OCI-LY1 (cell line): Measurements from ENCODE around the gene PHYHD1.

ENCODE experiments used
- CTCF ChIP-seq: fragments of 200-600 bp; sonication (generic), shearing (Covaris generic); IDR thresholded peaks from 2 replicates; pipeline ENCODE4 v1.5.1; 2017; ENCODE audit warnings: mild to moderate bottlenecking, antibody characterized with exemption, low read length, moderate library complexity, mixed read lengths
- EZH2 ChIP-seq: fragments of 200-600 bp; sonication (generic), shearing (Covaris generic); IDR thresholded peaks from 2 replicates; pipeline ENCODE4 v1.8.0; 2017; ENCODE audit warnings: borderline replicate concordance, mixed run types, mild to moderate bottlenecking, antibody characterized with exemption, low read length, moderate library complexity, mixed read lengths

GRCh38 chr9:128923493-128923883 is 2.7 kb downstream of the PHYHD1 start:
- TF ChIP-seq EZH2 (no peak), CTCF (no peak)
